WTC11 (cell line): ENCODE measurements around the gene EFS.

ENCODE experiments used
- AFF4 ChIP-seq: sonication (generic); formaldehyde crosslinking; IDR thresholded peaks from 2 replicates; pipeline ENCODE4 v1.8.1; 2023; ENCODE audit warnings: mild to moderate bottlenecking, missing genetic modification reagents, borderline replicate concordance
- CBFB ChIP-seq: sonication (generic); formaldehyde crosslinking; IDR thresholded peaks from 2 replicates; pipeline ENCODE4 v1.8.1; 2022; ENCODE audit warnings: mild to moderate bottlenecking, low read depth, missing genetic modification reagents
- ELF4 ChIP-seq: sonication (generic); formaldehyde crosslinking; IDR thresholded peaks from 2 replicates; pipeline ENCODE4 v1.8.1; 2022; ENCODE audit warnings: low read depth, mild to moderate bottlenecking, moderate library complexity, missing genetic modification reagents
- FOXP4 ChIP-seq: sonication (generic); formaldehyde crosslinking; IDR thresholded peaks from 2 replicates; pipeline ENCODE4 v1.8.0; 2022; ENCODE audit warnings: mild to moderate bottlenecking, missing genetic modification reagents
- PRDM15 ChIP-seq: sonication (generic); formaldehyde crosslinking; IDR thresholded peaks from 2 replicates; pipeline ENCODE4 v1.8.0; 2022; ENCODE audit warnings: missing genetic modification reagents
- PRRX2 ChIP-seq: fragments of 250-450 bp; sonication (Bioruptor Pico); IDR thresholded peaks from 2 replicates; pipeline ENCODE4 v1.8.0; 2021; ENCODE audit warnings: mild to moderate bottlenecking
- ZNF138 ChIP-seq: sonication (generic); formaldehyde crosslinking; conservative IDR thresholded peaks from 2 replicates; pipeline ENCODE4 v1.8.1; 2022; ENCODE audit warnings: mild to moderate bottlenecking, moderate library complexity, missing genetic modification reagents
- TF ChIP-seq, protein P1 (sequence below): sonication (generic); formaldehyde crosslinking; IDR thresholded peaks from 2 replicates; pipeline ENCODE4 v1.8.1; 2022; ENCODE audit warnings: missing genetic modification reagents, borderline replicate concordance
- TF ChIP-seq, protein P2 (sequence below): sonication (generic); formaldehyde crosslinking; IDR thresholded peaks from 2 replicates; pipeline ENCODE4 v1.8.1; 2023; ENCODE audit warnings: mild to moderate bottlenecking, moderate library complexity, missing genetic modification reagents
- TF ChIP-seq, protein P3 (sequence below): fragments of 200-600 bp; IDR thresholded peaks from 2 replicates; pipeline ENCODE4 v1.8.0; 2022; ENCODE audit warnings: antibody characterized with exemption
- TF ChIP-seq, protein P4 (sequence below): fragments of 250-450 bp; sonication (Bioruptor Pico); IDR thresholded peaks from 2 replicates; pipeline ENCODE4 v2.1.2; 2022; ENCODE audit warnings: mild to moderate bottlenecking, moderate library complexity
- TF ChIP-seq, protein P5 (sequence below): sonication (generic); formaldehyde crosslinking; IDR thresholded peaks from 2 replicates; pipeline ENCODE4 v1.8.1; 2023; ENCODE audit warnings: mild to moderate bottlenecking, missing genetic modification reagents
- TF ChIP-seq, protein P6 (sequence below): sonication (generic); formaldehyde crosslinking; IDR thresholded peaks from 2 replicates; pipeline ENCODE4 v1.8.0; 2022; ENCODE audit warnings: mild to moderate bottlenecking, missing genetic modification reagents

GRCh38 chr14:23384364-23385080 is 19.6 kb upstream of the EFS start:
- TF ChIP-seq, protein P1, sequence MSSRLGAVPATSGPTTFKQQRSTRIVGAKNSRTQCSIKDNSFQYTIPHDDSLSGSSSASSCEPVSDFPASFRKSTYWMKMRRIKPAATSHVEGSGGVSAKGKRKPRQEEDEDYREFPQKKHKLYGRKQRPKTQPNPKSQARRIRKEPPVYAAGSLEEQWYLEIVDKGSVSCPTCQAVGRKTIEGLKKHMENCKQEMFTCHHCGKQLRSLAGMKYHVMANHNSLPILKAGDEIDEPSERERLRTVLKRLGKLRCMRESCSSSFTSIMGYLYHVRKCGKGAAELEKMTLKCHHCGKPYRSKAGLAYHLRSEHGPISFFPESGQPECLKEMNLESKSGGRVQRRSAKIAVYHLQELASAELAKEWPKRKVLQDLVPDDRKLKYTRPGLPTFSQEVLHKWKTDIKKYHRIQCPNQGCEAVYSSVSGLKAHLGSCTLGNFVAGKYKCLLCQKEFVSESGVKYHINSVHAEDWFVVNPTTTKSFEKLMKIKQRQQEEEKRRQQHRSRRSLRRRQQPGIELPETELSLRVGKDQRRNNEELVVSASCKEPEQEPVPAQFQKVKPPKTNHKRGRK (CRISPR knock-in tag), result no peak
- TF ChIP-seq, protein P2, sequence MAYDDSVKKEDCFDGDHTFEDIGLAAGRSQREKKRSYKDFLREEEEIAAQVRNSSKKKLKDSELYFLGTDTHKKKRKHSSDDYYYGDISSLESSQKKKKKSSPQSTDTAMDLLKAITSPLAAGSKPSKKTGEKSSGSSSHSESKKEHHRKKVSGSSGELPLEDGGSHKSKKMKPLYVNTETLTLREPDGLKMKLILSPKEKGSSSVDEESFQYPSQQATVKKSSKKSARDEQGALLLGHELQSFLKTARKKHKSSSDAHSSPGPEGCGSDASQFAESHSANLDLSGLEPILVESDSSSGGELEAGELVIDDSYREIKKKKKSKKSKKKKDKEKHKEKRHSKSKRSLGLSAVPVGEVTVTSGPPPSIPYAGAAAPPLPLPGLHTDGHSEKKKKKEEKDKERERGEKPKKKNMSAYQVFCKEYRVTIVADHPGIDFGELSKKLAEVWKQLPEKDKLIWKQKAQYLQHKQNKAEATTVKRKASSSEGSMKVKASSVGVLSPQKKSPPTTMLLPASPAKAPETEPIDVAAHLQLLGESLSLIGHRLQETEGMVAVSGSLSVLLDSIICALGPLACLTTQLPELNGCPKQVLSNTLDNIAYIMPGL (CRISPR knock-in tag), result no peak
- TF ChIP-seq, protein P3, sequence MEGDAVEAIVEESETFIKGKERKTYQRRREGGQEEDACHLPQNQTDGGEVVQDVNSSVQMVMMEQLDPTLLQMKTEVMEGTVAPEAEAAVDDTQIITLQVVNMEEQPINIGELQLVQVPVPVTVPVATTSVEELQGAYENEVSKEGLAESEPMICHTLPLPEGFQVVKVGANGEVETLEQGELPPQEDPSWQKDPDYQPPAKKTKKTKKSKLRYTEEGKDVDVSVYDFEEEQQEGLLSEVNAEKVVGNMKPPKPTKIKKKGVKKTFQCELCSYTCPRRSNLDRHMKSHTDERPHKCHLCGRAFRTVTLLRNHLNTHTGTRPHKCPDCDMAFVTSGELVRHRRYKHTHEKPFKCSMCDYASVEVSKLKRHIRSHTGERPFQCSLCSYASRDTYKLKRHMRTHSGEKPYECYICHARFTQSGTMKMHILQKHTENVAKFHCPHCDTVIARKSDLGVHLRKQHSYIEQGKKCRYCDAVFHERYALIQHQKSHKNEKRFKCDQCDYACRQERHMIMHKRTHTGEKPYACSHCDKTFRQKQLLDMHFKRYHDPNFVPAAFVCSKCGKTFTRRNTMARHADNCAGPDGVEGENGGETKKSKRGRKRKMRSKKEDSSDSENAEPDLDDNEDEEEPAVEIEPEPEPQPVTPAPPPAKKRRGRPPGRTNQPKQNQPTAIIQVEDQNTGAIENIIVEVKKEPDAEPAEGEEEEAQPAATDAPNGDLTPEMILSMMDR, result no peak
- TF ChIP-seq CBFB (CRISPR knock-in tag) (no peak), AFF4 (CRISPR knock-in tag) (no peak), ELF4 (CRISPR knock-in tag) (no peak), FOXP4 (CRISPR knock-in tag) (no peak), ZNF138 (CRISPR knock-in tag) (no peak), PRRX2 (no peak), PRDM15 (no peak)
- TF ChIP-seq, protein P4, sequence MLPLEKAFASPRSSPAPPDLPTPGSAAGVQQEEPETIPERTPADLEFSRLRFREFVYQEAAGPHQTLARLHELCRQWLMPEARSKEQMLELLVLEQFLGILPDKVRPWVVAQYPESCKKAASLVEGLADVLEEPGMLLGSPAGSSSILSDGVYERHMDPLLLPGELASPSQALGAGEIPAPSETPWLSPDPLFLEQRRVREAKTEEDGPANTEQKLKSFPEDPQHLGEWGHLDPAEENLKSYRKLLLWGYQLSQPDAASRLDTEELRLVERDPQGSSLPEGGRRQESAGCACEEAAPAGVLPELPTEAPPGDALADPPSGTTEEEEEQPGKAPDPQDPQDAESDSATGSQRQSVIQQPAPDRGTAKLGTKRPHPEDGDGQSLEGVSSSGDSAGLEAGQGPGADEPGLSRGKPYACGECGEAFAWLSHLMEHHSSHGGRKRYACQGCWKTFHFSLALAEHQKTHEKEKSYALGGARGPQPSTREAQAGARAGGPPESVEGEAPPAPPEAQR, result no peak
- TF ChIP-seq, protein P5, sequence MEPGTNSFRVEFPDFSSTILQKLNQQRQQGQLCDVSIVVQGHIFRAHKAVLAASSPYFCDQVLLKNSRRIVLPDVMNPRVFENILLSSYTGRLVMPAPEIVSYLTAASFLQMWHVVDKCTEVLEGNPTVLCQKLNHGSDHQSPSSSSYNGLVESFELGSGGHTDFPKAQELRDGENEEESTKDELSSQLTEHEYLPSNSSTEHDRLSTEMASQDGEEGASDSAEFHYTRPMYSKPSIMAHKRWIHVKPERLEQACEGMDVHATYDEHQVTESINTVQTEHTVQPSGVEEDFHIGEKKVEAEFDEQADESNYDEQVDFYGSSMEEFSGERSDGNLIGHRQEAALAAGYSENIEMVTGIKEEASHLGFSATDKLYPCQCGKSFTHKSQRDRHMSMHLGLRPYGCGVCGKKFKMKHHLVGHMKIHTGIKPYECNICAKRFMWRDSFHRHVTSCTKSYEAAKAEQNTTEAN (CRISPR knock-in tag), result no peak
- TF ChIP-seq, protein P6, sequence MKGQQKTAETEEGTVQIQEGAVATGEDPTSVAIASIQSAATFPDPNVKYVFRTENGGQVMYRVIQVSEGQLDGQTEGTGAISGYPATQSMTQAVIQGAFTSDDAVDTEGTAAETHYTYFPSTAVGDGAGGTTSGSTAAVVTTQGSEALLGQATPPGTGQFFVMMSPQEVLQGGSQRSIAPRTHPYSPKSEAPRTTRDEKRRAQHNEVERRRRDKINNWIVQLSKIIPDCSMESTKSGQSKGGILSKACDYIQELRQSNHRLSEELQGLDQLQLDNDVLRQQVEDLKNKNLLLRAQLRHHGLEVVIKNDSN (CRISPR knock-in tag), result no peak
